ENCODE data around the gene HOXB6. TPM values are rescaled to one million over a fixed set of nuclear protein-coding genes. Genes with fewer than 3 reads are reported as not detected.

HOXB6 gene
- total and polyA plus RNA-seq, 5 donors from 2014 or later, result not detected

GRCh38 chr17:48594538-48595277 lies 10.1 kb downstream of the HOXB6 start:
- Histone ChIP-seq H3K27ac (ENCODE audit: insufficient read depth, low read length, poor library complexity, severe bottlenecking) (no peak overlapping the region), H3K36me3 (ENCODE audit: control insufficient read depth, insufficient read depth, low read length) (no peaks in the 10 kb centered on the region), H3K4me1 (ENCODE audit: control insufficient read depth, insufficient read depth, low read length, poor library complexity, severe bottlenecking) (peaks cover 44% of the 10 kb centered on the region), H3K4me3 (ENCODE audit: low read depth, low read length) (no peak overlapping the region), H3K9me3 (ENCODE audit: control insufficient read depth in 2 of 2, low read length in 2 of 2) (no peaks in the 10 kb centered on the region), H3K27me3 (ENCODE audit: control insufficient read depth, insufficient read depth, low read length) (peaks cover 44% of the 10 kb centered on the region)
- ATAC-seq (ENCODE audit: low read depth in 2 of 2) (no peak), DNase-seq (no peak)
- Mint-ChIP-seq H3K9me3 (no peaks in the 10 kb centered on the region), H3K4me3 (no peak overlapping the region), H3K36me3 (no peaks in the 10 kb centered on the region), H3K4me1 (peaks cover 8 to 52% (median 37%) of the 10 kb centered on the region in 4 donors), H3K27ac (no peak overlapping the region), H3K27me3 (peaks cover 88% of the 10 kb centered on the region)

- Mint-ChIP-seq H3K9me3 (no peaks in the 10 kb centered on the region), H3K4me3 (peak overlapping the region; percentile 36 to 86 (median 79)), H3K4me1 (peaks cover 8 to 53% (median 37%) of the 10 kb centered on the region in 4 donors), H3K36me3 (no peaks in the 10 kb centered on the region), H3K27ac (no peak overlapping the region), H3K27me3 (peaks cover 88% of the 10 kb centered on the region)
- H3K36me3 ChIP-seq (ENCODE audit: control insufficient read depth, insufficient read depth, low read length), result no peaks in the 10 kb centered on the region
- peak; percentile 65 to 72 for ATAC-seq (ENCODE audit: low read depth in 2 of 2)
- H3K27me3 ChIP-seq (ENCODE audit: control insufficient read depth, insufficient read depth, low read length), result peaks cover 39% of the 10 kb centered on the region
- no peaks in the 10 kb centered on the region for H3K9me3 ChIP-seq (ENCODE audit: control insufficient read depth in 2 of 2, low read length in 2 of 2)
- H3K27ac ChIP-seq (ENCODE audit: insufficient read depth, low read length, poor library complexity, severe bottlenecking), result no peak overlapping the region
- peak overlapping the region; percentile 70 for H3K4me3 ChIP-seq (ENCODE audit: low read depth, low read length)
- DNase-seq, result peak; percentile 71 to 79 (median 77)
- H3K4me1 ChIP-seq (ENCODE audit: control insufficient read depth, insufficient read depth, low read length, poor library complexity, severe bottlenecking), result peaks cover 44% of the 10 kb centered on the region
Measured at GRCh38 chr17:48593840-48594537, 10.8 kb downstream of the HOXB6 start.

GRCh38 chr17:48593126-48593829 lies 11.5 kb downstream of the HOXB6 start, which contains the start of gene HOXB5:
TSS of gene HOXB5 (minus strand) at chr17:48593779. CDS start at chr17:48593682, 97 bp downstream.
- Histone ChIP-seq H3K36me3 (ENCODE audit: control insufficient read depth, insufficient read depth, low read length) (no peaks in the 10 kb centered on the region), H3K4me1 (ENCODE audit: control insufficient read depth, insufficient read depth, low read length, poor library complexity, severe bottlenecking) (peaks cover 42% of the 10 kb centered on the region), H3K9me3 (ENCODE audit: control insufficient read depth in 2 of 2, low read length in 2 of 2) (no peaks in the 10 kb centered on the region), H3K4me3 (ENCODE audit: low read depth, low read length) (peak within 1 kb of the TSS; percentile 70), H3K27ac (ENCODE audit: insufficient read depth, low read length, poor library complexity, severe bottlenecking) (no peak within 1 kb of the TSS), H3K27me3 (ENCODE audit: control insufficient read depth, insufficient read depth, low read length) (peaks cover 39% of the 10 kb centered on the region)
- ATAC-seq (ENCODE audit: low read depth in 2 of 2), result peak in 1 of 2 donors; percentile 17
- peak in 1 of 3 donors; percentile 33 for DNase-seq
- peak within 1 kb of the TSS; percentile 80 to 91 (median 84) for H3K4me3 Mint-ChIP-seq
- H3K4me1 Mint-ChIP-seq, result peaks cover 8 to 48% (median 33%) of the 10 kb centered on the region in 4 donors
- H3K36me3 Mint-ChIP-seq, result no peaks in the 10 kb centered on the region
- no peaks in the 10 kb centered on the region for H3K9me3 Mint-ChIP-seq
- H3K27me3 Mint-ChIP-seq, result peaks cover 88% of the 10 kb centered on the region
- no peak within 1 kb of the TSS for H3K27ac Mint-ChIP-seq

- H3K9me3 ChIP-seq (ENCODE audit: control insufficient read depth in 2 of 2, low read length in 2 of 2), result no peaks in the 10 kb centered on the region
- peak overlapping the region; percentile 80 to 91 (median 84) for H3K4me3 Mint-ChIP-seq
- H3K4me3 ChIP-seq (ENCODE audit: low read depth, low read length), result no peak overlapping the region
- peaks cover 40% of the 10 kb centered on the region for H3K27me3 ChIP-seq (ENCODE audit: control insufficient read depth, insufficient read depth, low read length)
- no peaks in the 10 kb centered on the region for H3K9me3 Mint-ChIP-seq
- DNase-seq, result no peak
- H3K4me1 ChIP-seq (ENCODE audit: control insufficient read depth, insufficient read depth, low read length, poor library complexity, severe bottlenecking), result peaks cover 35% of the 10 kb centered on the region
- H3K4me1 Mint-ChIP-seq, result peaks cover 4 to 42% (median 27%) of the 10 kb centered on the region in 4 donors
- H3K27ac ChIP-seq (ENCODE audit: insufficient read depth, low read length, poor library complexity, severe bottlenecking), result no peak overlapping the region
- H3K27me3 Mint-ChIP-seq, result peaks cover 88% of the 10 kb centered on the region
- H3K36me3 ChIP-seq (ENCODE audit: control insufficient read depth, insufficient read depth, low read length), result no peaks in the 10 kb centered on the region
- ATAC-seq (ENCODE audit: low read depth in 2 of 2), result no peak
- H3K36me3 Mint-ChIP-seq, result no peaks in the 10 kb centered on the region
- no peak overlapping the region for H3K27ac Mint-ChIP-seq
Measured at GRCh38 chr17:48592577-48592976, 12.2 kb downstream of the HOXB6 start.

GRCh38 chr17:48592057-48592514 lies 12.7 kb downstream of the HOXB6 start:
- Histone ChIP-seq H3K27ac (ENCODE audit: insufficient read depth, low read length, poor library complexity, severe bottlenecking) (no peak overlapping the region), H3K4me1 (ENCODE audit: control insufficient read depth, insufficient read depth, low read length, poor library complexity, severe bottlenecking) (peaks cover 30% of the 10 kb centered on the region), H3K36me3 (ENCODE audit: control insufficient read depth, insufficient read depth, low read length) (no peaks in the 10 kb centered on the region), H3K9me3 (ENCODE audit: control insufficient read depth in 2 of 2, low read length in 2 of 2) (no peaks in the 10 kb centered on the region), H3K4me3 (ENCODE audit: low read depth, low read length) (no peak overlapping the region), H3K27me3 (ENCODE audit: control insufficient read depth, insufficient read depth, low read length) (peaks cover 44% of the 10 kb centered on the region)
- H3K27me3 Mint-ChIP-seq, result peaks cover 88% of the 10 kb centered on the region
- no peaks in the 10 kb centered on the region for H3K36me3 Mint-ChIP-seq
- H3K4me1 Mint-ChIP-seq, result peaks cover 4 to 37% (median 24%) of the 10 kb centered on the region in 4 donors
- DNase-seq, result no peak
- H3K9me3 Mint-ChIP-seq, result no peaks in the 10 kb centered on the region
- ATAC-seq (ENCODE audit: low read depth in 2 of 2), result no peak
- H3K4me3 Mint-ChIP-seq, result peak overlapping the region in 2 of 4 donors; percentile 16 to 65
- H3K27ac Mint-ChIP-seq, result no peak overlapping the region

- peak overlapping the region in 3 of 4 donors; percentile 16 to 74 (median 65) for H3K4me3 Mint-ChIP-seq
- no peak overlapping the region for H3K4me3 ChIP-seq (ENCODE audit: low read depth, low read length)
- no peaks in the 10 kb centered on the region for H3K36me3 ChIP-seq (ENCODE audit: control insufficient read depth, insufficient read depth, low read length)
- H3K4me1 ChIP-seq (ENCODE audit: control insufficient read depth, insufficient read depth, low read length, poor library complexity, severe bottlenecking), result peaks cover 25% of the 10 kb centered on the region
- no peak overlapping the region for H3K27ac ChIP-seq (ENCODE audit: insufficient read depth, low read length, poor library complexity, severe bottlenecking)
- H3K27me3 ChIP-seq (ENCODE audit: control insufficient read depth, insufficient read depth, low read length), result peaks cover 43% of the 10 kb centered on the region
- ATAC-seq (ENCODE audit: low read depth in 2 of 2), result no peak
- no peak for DNase-seq
- H3K4me1 Mint-ChIP-seq, result peaks cover 3 to 34% (median 23%) of the 10 kb centered on the region in 4 donors
- H3K36me3 Mint-ChIP-seq, result no peaks in the 10 kb centered on the region
- H3K9me3 ChIP-seq (ENCODE audit: control insufficient read depth in 2 of 2, low read length in 2 of 2), result no peaks in the 10 kb centered on the region
- H3K27me3 Mint-ChIP-seq, result peaks cover 88% of the 10 kb centered on the region
- no peak overlapping the region for H3K27ac Mint-ChIP-seq
- H3K9me3 Mint-ChIP-seq, result no peaks in the 10 kb centered on the region
Measured at GRCh38 chr17:48591255-48592056, 13.3 kb downstream of the HOXB6 start.

All from CD4-positive, CD25-positive, alpha-beta regulatory T cell (primary cell).